ENCODE data around the gene ITGB4.

The ITGB4 gene

DNA sequence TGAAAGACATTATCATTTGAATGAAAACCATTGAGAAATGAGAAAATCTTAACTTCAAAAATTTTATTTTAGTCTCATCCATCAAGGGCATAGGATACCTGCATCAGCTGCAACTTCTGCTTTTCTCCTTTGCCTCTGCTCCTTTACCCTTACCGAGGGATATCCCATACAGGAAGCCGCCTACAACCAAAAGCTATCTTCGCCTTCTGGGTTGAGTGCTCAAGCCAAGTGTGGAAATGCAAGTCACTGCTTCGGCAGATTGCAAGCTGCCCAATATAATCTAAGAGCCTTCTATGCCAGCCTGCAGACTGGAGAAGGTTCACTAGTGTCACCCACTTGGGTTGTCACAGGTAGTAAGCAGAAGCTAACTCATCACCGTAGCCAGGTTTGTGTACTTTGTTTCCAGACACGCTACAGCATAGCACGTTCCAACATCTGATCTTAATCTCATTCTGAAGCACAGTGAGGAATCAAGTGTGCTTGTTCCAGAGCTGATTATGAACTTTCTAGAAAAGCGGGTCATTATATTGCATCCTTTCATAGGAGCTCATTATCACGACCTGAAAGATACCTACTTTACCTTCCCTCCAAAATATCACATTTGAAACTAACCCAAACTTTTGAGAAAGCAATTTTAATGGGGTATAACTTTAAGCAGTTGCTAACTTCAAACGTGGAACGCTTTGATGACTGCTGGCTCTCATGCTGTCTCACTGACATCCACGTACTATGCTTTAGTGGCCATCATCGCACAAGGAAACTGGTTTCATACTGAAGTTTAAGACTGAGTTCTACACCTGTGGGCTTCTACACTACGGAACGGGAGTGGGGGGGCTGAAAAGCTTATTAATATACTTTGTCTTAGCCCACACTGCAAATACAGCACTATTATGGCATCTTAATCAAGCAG lies 55.4 kb downstream of the ITGB4 start:
- TF ChIP-seq, protein P1, sequence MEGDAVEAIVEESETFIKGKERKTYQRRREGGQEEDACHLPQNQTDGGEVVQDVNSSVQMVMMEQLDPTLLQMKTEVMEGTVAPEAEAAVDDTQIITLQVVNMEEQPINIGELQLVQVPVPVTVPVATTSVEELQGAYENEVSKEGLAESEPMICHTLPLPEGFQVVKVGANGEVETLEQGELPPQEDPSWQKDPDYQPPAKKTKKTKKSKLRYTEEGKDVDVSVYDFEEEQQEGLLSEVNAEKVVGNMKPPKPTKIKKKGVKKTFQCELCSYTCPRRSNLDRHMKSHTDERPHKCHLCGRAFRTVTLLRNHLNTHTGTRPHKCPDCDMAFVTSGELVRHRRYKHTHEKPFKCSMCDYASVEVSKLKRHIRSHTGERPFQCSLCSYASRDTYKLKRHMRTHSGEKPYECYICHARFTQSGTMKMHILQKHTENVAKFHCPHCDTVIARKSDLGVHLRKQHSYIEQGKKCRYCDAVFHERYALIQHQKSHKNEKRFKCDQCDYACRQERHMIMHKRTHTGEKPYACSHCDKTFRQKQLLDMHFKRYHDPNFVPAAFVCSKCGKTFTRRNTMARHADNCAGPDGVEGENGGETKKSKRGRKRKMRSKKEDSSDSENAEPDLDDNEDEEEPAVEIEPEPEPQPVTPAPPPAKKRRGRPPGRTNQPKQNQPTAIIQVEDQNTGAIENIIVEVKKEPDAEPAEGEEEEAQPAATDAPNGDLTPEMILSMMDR (IDR thresholded peaks at IDR 0.05; ENCODE audit: borderline replicate concordance, insufficient read depth, low read depth, low read length) = no peak
- no peak overlapping the region for H3K4me3 ChIP-seq (ENCODE audit: low read depth, low read length)

DNA sequence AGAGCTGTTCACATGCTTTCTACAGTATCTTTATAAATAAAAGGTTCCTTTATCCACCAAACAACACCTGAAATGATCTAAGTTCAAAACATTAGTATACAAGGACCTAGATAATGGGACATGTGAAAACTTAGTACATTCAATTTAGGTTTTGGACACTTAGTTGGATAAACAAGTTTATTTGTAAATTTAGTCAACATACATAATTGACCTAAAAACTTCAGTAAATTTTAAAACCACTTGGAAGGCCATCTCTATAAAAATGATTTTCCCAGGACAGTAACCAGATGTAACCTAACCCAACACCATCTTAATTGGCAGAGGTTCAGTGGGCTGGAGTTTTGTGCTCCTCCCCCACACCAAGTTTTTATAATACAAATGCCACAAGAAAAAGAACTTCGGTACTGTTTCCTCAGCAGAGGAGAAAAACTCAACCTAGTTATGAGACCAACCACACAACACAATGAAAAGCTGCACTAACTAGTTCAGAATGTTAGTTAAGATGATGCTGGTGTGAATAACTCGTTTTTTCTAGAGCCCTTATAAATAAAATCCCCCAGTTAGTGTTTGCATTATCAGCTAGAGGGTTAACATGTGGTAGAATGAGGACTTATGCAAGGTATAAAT lies 56.1 kb downstream of the ITGB4 start:
- no peak overlapping the region for H3K4me3 ChIP-seq (ENCODE audit: low read depth, low read length)

DNA sequence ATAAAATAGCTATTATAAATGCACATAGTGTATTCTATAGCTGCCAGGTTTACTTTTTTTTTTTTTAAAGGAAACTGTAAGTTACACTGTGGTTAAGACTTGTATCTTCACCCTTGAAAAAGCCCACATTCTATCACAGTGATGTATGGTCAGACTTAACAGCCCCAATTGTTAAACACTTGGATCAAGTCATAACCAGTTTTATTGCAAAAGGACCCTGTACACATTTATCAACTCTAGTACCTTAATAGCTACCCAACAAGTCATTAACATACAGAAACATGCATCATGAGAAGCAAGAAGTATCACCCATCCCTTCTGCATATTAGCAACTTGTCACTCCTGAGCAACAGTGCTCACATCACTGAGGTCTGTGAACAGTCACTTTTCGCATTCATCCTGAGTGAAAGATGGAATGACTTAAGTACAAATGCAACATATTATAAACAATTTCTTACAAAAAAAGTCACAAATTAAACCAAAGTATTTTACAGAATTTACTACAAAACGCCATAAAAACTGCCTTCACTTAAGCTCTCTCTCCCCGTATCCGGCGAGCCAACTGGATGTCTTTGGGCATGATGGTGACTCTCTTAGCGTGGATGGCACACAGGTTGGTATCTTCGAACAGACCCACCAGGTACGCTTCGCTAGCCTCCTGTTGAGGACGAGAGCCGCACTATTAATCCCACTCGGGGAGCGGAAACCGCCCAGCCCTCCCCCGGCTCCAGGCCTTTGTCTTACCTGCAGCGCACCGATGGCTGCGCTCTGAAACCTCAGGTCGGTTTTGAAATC lies 57.0 kb downstream of the ITGB4 start:
- H3K4me3 ChIP-seq (ENCODE audit: low read depth, low read length) = peak overlapping the region; percentile 90

More for the DNA sequence above, 56.1 kb downstream of the ITGB4 start:
- TF ChIP-seq, protein P1 (IDR thresholded peaks at IDR 0.05; ENCODE audit: borderline replicate concordance, insufficient read depth, low read depth, low read length) = no peak

DNA sequence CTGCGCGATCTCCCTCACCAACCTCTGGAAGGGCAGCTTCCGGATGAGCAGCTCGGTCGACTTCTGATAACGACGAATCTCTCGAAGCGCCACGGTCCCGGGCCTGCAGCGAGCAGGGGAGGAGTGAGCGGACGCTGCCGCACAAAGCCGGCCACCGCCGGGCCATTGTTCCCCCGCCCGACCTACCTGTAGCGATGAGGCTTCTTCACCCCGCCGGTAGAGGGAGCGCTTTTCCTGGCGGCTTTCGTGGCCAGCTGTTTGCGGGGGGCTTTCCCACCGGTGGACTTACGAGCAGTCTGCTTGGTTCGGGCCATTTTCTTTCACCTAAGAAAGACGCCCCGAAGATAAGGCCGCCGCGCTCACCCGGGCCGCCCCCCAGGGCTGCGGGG lies 57.6 kb downstream of the ITGB4 start:
- H3K4me3 ChIP-seq (ENCODE audit: low read depth, low read length) = peak overlapping the region; percentile 90
- TF ChIP-seq, protein P1 (IDR thresholded peaks at IDR 0.05; ENCODE audit: borderline replicate concordance, insufficient read depth, low read depth, low read length) = peak; percentile 68

DNA sequence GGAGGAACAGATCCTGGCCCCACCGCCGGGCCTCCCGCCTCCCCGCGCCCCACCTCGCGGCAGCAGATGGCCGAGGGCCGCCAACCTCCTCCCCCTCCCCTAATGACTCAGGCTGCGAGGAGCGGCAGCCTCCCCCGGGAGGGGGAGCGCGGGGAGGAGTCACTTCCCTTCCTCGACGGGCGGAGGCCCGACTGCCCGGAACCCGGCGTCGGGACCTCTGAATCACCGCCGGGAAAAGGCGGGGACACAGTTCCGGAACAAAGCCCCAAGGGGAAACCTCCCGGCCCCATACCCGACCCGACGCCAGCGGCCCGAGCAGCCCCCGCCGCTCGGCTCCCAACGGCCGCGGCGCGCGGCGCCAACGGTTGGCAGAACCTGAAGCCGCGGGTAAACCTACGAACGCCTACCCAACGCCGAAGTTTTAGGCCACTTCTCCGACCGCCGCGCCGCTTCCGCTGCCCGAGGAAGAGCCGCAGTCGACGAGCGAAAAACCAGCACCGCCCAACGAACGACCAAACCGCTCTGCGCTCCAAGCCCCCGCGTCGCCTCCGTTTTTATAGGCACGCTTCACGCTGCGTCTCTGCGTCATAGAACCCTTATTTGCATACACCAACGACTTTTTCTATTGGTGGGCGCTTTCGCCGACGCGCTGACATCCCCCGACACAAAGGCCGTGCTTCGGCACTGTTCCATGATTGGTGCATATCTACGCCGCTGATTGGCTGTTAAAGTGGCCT lies 58.2 kb downstream of the ITGB4 start:
- H3K4me3 ChIP-seq (ENCODE audit: low read depth, low read length) = peak overlapping the region; percentile 90
- TF ChIP-seq, protein P1 (IDR thresholded peaks at IDR 0.05; ENCODE audit: borderline replicate concordance, insufficient read depth, low read depth, low read length) = no peak

DNA sequence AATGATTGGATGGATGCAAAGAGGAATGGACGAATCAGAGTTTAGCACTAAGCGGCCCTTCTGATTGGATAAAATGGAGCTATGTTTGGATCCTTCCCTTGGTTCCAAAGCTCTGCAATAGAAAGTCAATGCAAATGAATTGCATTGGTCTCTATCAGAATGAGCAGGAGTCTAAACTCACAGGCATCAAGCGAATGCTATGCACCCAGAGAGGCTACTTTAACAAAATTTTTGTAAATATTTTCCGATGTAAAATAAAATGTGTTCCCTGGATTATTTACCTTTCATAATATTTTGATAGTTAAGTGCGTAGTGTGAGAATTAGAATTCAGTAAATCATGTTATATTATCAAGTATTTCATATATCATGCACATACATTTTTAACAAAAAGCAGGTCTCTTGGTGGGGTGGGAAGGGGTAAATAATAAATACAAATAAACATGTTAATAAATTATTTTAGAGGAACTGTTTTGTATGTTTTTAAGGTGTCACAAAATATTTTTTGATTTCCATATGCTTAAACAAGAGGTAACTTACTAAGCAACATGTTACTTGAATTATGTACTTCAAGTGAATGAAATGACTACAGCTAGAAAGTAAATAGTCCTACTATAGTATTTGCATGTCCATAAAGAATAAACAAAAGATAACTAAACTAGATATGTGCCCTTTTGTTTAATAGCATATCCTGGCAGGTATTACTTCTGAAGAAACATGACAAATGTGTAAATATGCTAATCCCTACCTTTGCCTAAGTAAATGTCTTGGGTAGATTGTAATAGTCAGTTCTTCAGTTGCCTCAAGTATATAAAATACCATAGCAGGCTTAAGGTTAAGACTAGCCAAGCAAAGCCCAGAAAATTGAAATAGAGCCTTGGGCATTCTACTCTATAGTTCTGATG lies 59.0 kb downstream of the ITGB4 start:
- TF ChIP-seq, protein P1 (IDR thresholded peaks at IDR 0.05; ENCODE audit: borderline replicate concordance, insufficient read depth, low read depth, low read length) = no peak
- no peak overlapping the region for H3K4me3 ChIP-seq (ENCODE audit: low read depth, low read length)
